WI38 (cell line): ENCODE results near the gene DNM3.

Experiments
- H3K4me3 ChIP-seq: 2 replicates; pipeline ENCODE4 v1.5.1; 2011; ENCODE audit warnings: low read depth, mild to moderate bottlenecking, control low read depth, low read length
- CTCF ChIP-seq: IDR thresholded peaks from 2 replicates; pipeline ENCODE4 v1.5.1; 2012; ENCODE audit warnings: low read depth, mild to moderate bottlenecking, control low read depth, low read length

The DNM3 gene

GRCh38 chr1:171819946-171820345, 21.4 kb upstream of the DNM3 start:
- TF ChIP-seq CTCF, result no peak
- no peak overlapping the region for H3K4me3 ChIP-seq

GRCh38 chr1:171826973-171827372, 14.3 kb upstream of the DNM3 start:
- H3K4me3 ChIP-seq, result no peak overlapping the region
- no peak for TF ChIP-seq CTCF

- no peak overlapping the region for H3K4me3 ChIP-seq
- no peak for TF ChIP-seq CTCF
These were observed 12.5 kb upstream of the DNM3 start for GRCh38 chr1:171828794-171829193.

GRCh38 chr1:171833091-171833825, 8.0 kb upstream of the DNM3 start:
- H3K4me3 ChIP-seq, result no peak overlapping the region
- no peak for TF ChIP-seq CTCF

- no peak for TF ChIP-seq CTCF
- H3K4me3 ChIP-seq, result no peak overlapping the region
These were observed 6.5 kb upstream of the DNM3 start for GRCh38 chr1:171834821-171835220.

GRCh38 chr1:171835891-171836290, 5.4 kb upstream of the DNM3 start:
- TF ChIP-seq CTCF, result no peak
- no peak overlapping the region for H3K4me3 ChIP-seq

GRCh38 chr1:171841931-171842761, 848 bp downstream of the DNM3 start:
- peak overlapping the region; percentile 63 for H3K4me3 ChIP-seq

More at GRCh38 chr1:171841931-171842761, 848 bp downstream of the DNM3 start:
- no peak for TF ChIP-seq CTCF
